WI38 (cell line): ENCODE measurements around the gene SF3B1.
"Not testable (repeated sequence)": the region's sequence is repeated elsewhere in the genome, so short reads cannot be mapped to it uniquely, and the experiment has no call there.

ENCODE experiments used
- H3K4me3 ChIP-seq: 2 replicates; pipeline ENCODE4 v1.5.1; 2011; ENCODE audit warnings: low read depth, mild to moderate bottlenecking, control low read depth, low read length
- CTCF ChIP-seq: IDR thresholded peaks from 2 replicates; pipeline ENCODE4 v1.5.1; 2012; ENCODE audit warnings: low read depth, mild to moderate bottlenecking, control low read depth, low read length

The SF3B1 gene

GRCh38 chr2:197377670-197378069 is 57.2 kb downstream of the SF3B1 start:
- no peak for TF ChIP-seq CTCF
- H3K4me3 ChIP-seq: no peak overlapping the region

GRCh38 chr2:197372592-197372991 is 62.2 kb downstream of the SF3B1 start:
- no peak overlapping the region for H3K4me3 ChIP-seq
- no peak for TF ChIP-seq CTCF

GRCh38 chr2:197370664-197371063 is 64.2 kb downstream of the SF3B1 start:
- H3K4me3 ChIP-seq: not testable (repeated sequence)

- H3K4me3 ChIP-seq: no peak overlapping the region
- no peak for TF ChIP-seq CTCF
Observed at GRCh38 chr2:197369933-197370320, 64.9 kb downstream of the SF3B1 start.

GRCh38 chr2:197369228-197369932 is 65.4 kb downstream of the SF3B1 start:
- no peak for TF ChIP-seq CTCF
- H3K4me3 ChIP-seq: no peak overlapping the region

GRCh38 chr2:197368412-197368811 is 66.4 kb downstream of the SF3B1 start:
- H3K4me3 ChIP-seq: no peak overlapping the region
- no peak for TF ChIP-seq CTCF

GRCh38 chr2:197363998-197364397 is 70.8 kb downstream of the SF3B1 start:
- H3K4me3 ChIP-seq: no peak overlapping the region
- no peak for TF ChIP-seq CTCF

- no peak for TF ChIP-seq CTCF
- H3K4me3 ChIP-seq: no peak overlapping the region
Observed at GRCh38 chr2:197360744-197361156, 74.1 kb downstream of the SF3B1 start.
